Measurements from ENCODE around the gene GABRR3.
A peak's percentile ranks its signal among the peaks of the same experiment; 100 is the strongest.

GABRR3 gene
- long read RNA-seq, donor 1: 0 reads
- long read RNA-seq, donor 2: 0 reads
- long read RNA-seq, donor 3: 0 reads
- long read RNA-seq, donor 4: 0 reads
- long read RNA-seq, donor 5: 0 reads
- long read RNA-seq, donor 6: 0 reads
- long read RNA-seq, donor 7: 0 reads
- long read RNA-seq, donor 8: 0 reads

GRCh38 chr3:98035208-98035607 lies at the start of gene GABRR3:
Gene GABRR3 (minus strand): TSS chr3:98035315. CDS start chr3:98034987, 328 bp downstream.
- no peak for DNase-seq

- DNase-seq: no peak
Observed at GRCh38 chr3:98073486-98073885, 38.4 kb upstream of the GABRR3 start.

- no peak for DNase-seq
Observed at GRCh38 chr3:98070840-98071239, 35.7 kb upstream of the GABRR3 start.

- DNase-seq: no peak
Observed at GRCh38 chr3:98068824-98069223, 33.7 kb upstream of the GABRR3 start.

GRCh38 chr3:98058244-98058960 lies 23.3 kb upstream of the GABRR3 start:
- DNase-seq: no peak

- no peak for DNase-seq
Observed at GRCh38 chr3:98057631-98058030, 22.5 kb upstream of the GABRR3 start.

- DNase-seq: no peak
Observed at GRCh38 chr3:98056035-98056434, 20.9 kb upstream of the GABRR3 start.

- no peak for DNase-seq
Observed at GRCh38 chr3:98049271-98049670, 14.2 kb upstream of the GABRR3 start.

GRCh38 chr3:98048586-98048985 lies 13.5 kb upstream of the GABRR3 start:
- DNase-seq: no peak

GRCh38 chr3:98041350-98041749 lies 6.2 kb upstream of the GABRR3 start:
- no peak for DNase-seq

- peak; percentile 85 for DNase-seq
Observed at GRCh38 chr3:98039322-98040024, 4.4 kb upstream of the GABRR3 start.

GRCh38 chr3:98038876-98039275 lies 3.8 kb upstream of the GABRR3 start:
- DNase-seq: no peak

- no peak for DNase-seq
Observed at GRCh38 chr3:98038286-98038685, 3.2 kb upstream of the GABRR3 start.

- DNase-seq: no peak
Observed at GRCh38 chr3:98034486-98034885, 629 bp downstream of the GABRR3 start.

- no peak for DNase-seq
Observed at GRCh38 chr3:98034036-98034435, 1.1 kb downstream of the GABRR3 start.

GRCh38 chr3:98032904-98033303 lies 2.2 kb downstream of the GABRR3 start:
- DNase-seq: no peak

GRCh38 chr3:98032265-98032664 lies 2.9 kb downstream of the GABRR3 start:
- DNase-seq: no peak

GRCh38 chr3:98029083-98029482 lies 6.0 kb downstream of the GABRR3 start:
- no peak for DNase-seq

GRCh38 chr3:98027085-98027446 lies 8.0 kb downstream of the GABRR3 start:
- DNase-seq: no peak

GRCh38 chr3:98026425-98027084 lies 8.6 kb downstream of the GABRR3 start:
- DNase-seq: no peak

- DNase-seq: no peak
Observed at GRCh38 chr3:98025392-98025945, 9.6 kb downstream of the GABRR3 start.

- DNase-seq: peak; percentile 46
Observed at GRCh38 chr3:98022978-98023820, 11.9 kb downstream of the GABRR3 start.
